Measurements from ENCODE around the gene FZD7. TPM values are rescaled to one million over a fixed set of nuclear protein-coding genes. Genes with fewer than 3 reads are reported as not detected.
A peak's percentile ranks its signal among the peaks of the same experiment; 100 is the strongest.

The FZD7 gene
- total and polyA plus RNA-seq, 2 donors (not counting 1 experiment from before 2014, with no cell fraction given) = 39.1 to 44.4 TPM

GRCh38 chr2:202049092-202049728 is 15.6 kb downstream of the FZD7 start:
- DNase-seq (ENCODE audit: low read depth in 2 of 2) = no peak
- Histone ChIP-seq H3K79me2 (ENCODE audit: control insufficient read depth, insufficient read depth, low read length) (no peaks in the 10 kb centered on the region), H3K27ac (ENCODE audit: insufficient read depth, low read length) (no peak overlapping the region), H4K20me1 (ENCODE audit: control insufficient read depth, extremely low read depth, insufficient read depth, low read length) (no peaks in the 10 kb centered on the region), H2AFZ (ENCODE audit: low read length) (no peak overlapping the region), H3K27me3 (ENCODE audit: control insufficient read depth, insufficient read depth, low read length) (no peaks in the 10 kb centered on the region), H3K4me2 (ENCODE audit: extremely low read depth, insufficient read depth, low read length) (no peak overlapping the region), H3K9ac (ENCODE audit: insufficient read depth, low read length) (no peak overlapping the region), H3K9me3 (ENCODE audit: control insufficient read depth, insufficient read depth, low read depth, low read length) (no peaks in the 10 kb centered on the region), H3K4me1 (ENCODE audit: control insufficient read depth, extremely low read depth, insufficient read depth, low read length) (no peaks in the 10 kb centered on the region), H3K4me3 (replicated peaks in 1 of 4; ENCODE audit: control extremely low read depth in 1 of 4, insufficient read depth in 1 of 4, low read depth in 3 of 4, low read length in 4 of 4) (no peak overlapping the region), H3K36me3 (ENCODE audit: control insufficient read depth, insufficient read depth, low read length) (no peaks in the 10 kb centered on the region)
- TF ChIP-seq EZH2 (IDR thresholded peaks at IDR 0.05; ENCODE audit: low read length, missing control alignments) (no peak), CTCF (conservative IDR thresholded peaks at IDR 0.05 in 1 of 2, IDR thresholded peaks at IDR 0.05 in 1 of 2; ENCODE audit: low read depth in 1 of 2, low read length in 2 of 2) (no peak)

- Histone ChIP-seq H3K9me3 (ENCODE audit: control insufficient read depth, insufficient read depth, low read depth, low read length) (no peaks in the 10 kb centered on the region), H3K79me2 (ENCODE audit: control insufficient read depth, insufficient read depth, low read length) (no peaks in the 10 kb centered on the region), H3K27ac (ENCODE audit: insufficient read depth, low read length) (no peak overlapping the region), H3K36me3 (ENCODE audit: control insufficient read depth, insufficient read depth, low read length) (no peaks in the 10 kb centered on the region), H3K4me1 (ENCODE audit: control insufficient read depth, extremely low read depth, insufficient read depth, low read length) (no peaks in the 10 kb centered on the region), H4K20me1 (ENCODE audit: control insufficient read depth, extremely low read depth, insufficient read depth, low read length) (no peaks in the 10 kb centered on the region), H3K4me3 (replicated peaks in 1 of 4; ENCODE audit: control extremely low read depth in 1 of 4, insufficient read depth in 1 of 4, low read depth in 3 of 4, low read length in 4 of 4) (no peak overlapping the region), H3K27me3 (ENCODE audit: control insufficient read depth, insufficient read depth, low read length) (no peaks in the 10 kb centered on the region), H3K4me2 (ENCODE audit: extremely low read depth, insufficient read depth, low read length) (no peak overlapping the region), H3K9ac (ENCODE audit: insufficient read depth, low read length) (no peak overlapping the region), H2AFZ (ENCODE audit: low read length) (no peak overlapping the region)
- peak in 1 of 2 donors; percentile 36 for DNase-seq (ENCODE audit: low read depth in 2 of 2)
- no peak for TF ChIP-seq EZH2 (IDR thresholded peaks at IDR 0.05; ENCODE audit: low read length, missing control alignments)
- no peak for TF ChIP-seq CTCF (conservative IDR thresholded peaks at IDR 0.05 in 1 of 2, IDR thresholded peaks at IDR 0.05 in 1 of 2; ENCODE audit: low read depth in 1 of 2, low read length in 2 of 2)
Observed at GRCh38 chr2:202049840-202050239, 16.2 kb downstream of the FZD7 start.

GRCh38 chr2:202050652-202051051 is 17.0 kb downstream of the FZD7 start:
- Histone ChIP-seq H3K4me2 (ENCODE audit: extremely low read depth, insufficient read depth, low read length) (no peak overlapping the region), H3K79me2 (ENCODE audit: control insufficient read depth, insufficient read depth, low read length) (no peaks in the 10 kb centered on the region), H3K36me3 (ENCODE audit: control insufficient read depth, insufficient read depth, low read length) (no peaks in the 10 kb centered on the region), H3K27ac (ENCODE audit: insufficient read depth, low read length) (no peak overlapping the region), H4K20me1 (ENCODE audit: control insufficient read depth, extremely low read depth, insufficient read depth, low read length) (no peaks in the 10 kb centered on the region), H3K27me3 (ENCODE audit: control insufficient read depth, insufficient read depth, low read length) (no peaks in the 10 kb centered on the region), H3K9ac (ENCODE audit: insufficient read depth, low read length) (no peak overlapping the region), H3K4me1 (ENCODE audit: control insufficient read depth, extremely low read depth, insufficient read depth, low read length) (no peaks in the 10 kb centered on the region), H2AFZ (ENCODE audit: low read length) (no peak overlapping the region), H3K9me3 (ENCODE audit: control insufficient read depth, insufficient read depth, low read depth, low read length) (no peaks in the 10 kb centered on the region), H3K4me3 (replicated peaks in 1 of 4; ENCODE audit: control extremely low read depth in 1 of 4, insufficient read depth in 1 of 4, low read depth in 3 of 4, low read length in 4 of 4) (no peak overlapping the region)
- TF ChIP-seq EZH2 (IDR thresholded peaks at IDR 0.05; ENCODE audit: low read length, missing control alignments) (no peak), CTCF (conservative IDR thresholded peaks at IDR 0.05 in 1 of 2, IDR thresholded peaks at IDR 0.05 in 1 of 2; ENCODE audit: low read depth in 1 of 2, low read length in 2 of 2) (no peak)
- no peak for DNase-seq (ENCODE audit: low read depth in 2 of 2)
